Small intestine (tissue), 7 donors: ENCODE data around the gene GSE1. TPM values are rescaled to one million over a fixed set of nuclear protein-coding genes. Genes with fewer than 3 reads are reported as not detected.
A peak's percentile ranks its signal among the peaks of the same experiment; 100 is the strongest.

Experiments used
- DNase-seq, 2 donors: peaks; one replicate each; pipeline versions ENCODE4 v3.0.0 to v3.0.0-alpha.2; 2013
- FAIRE-seq: peaks from 2 replicates; lab custom pipeline; 2012; peaks lifted over from hg19 to GRCh38; lab: Jason Lieb, UNC
- H3K27ac ChIP-seq, 3 donors: one replicate each; pipeline ENCODE4 v1.5.1; 2013; ENCODE audit warnings: low read length in 2 of 3, mild to moderate bottlenecking in 2 of 3, control low read depth in 1 of 3, inconsistent platforms in 1 of 3, low read depth in 1 of 3, moderate library complexity in 1 of 3
- H3K27me3 ChIP-seq, 3 donors: one replicate each; pipeline ENCODE4 v1.6.1; 2013; ENCODE audit warnings: low read length in 3 of 3, inconsistent platforms in 1 of 3; ENCODE audit not compliant: control insufficient read depth in 3 of 3, insufficient read depth in 3 of 3
- H3K36me3 ChIP-seq, 3 donors: one replicate each; pipeline ENCODE4 v1.6.1; 2013; ENCODE audit warnings: low read length in 3 of 3, inconsistent platforms in 1 of 3, low read depth in 1 of 3, mild to moderate bottlenecking in 1 of 3, moderate library complexity in 1 of 3; ENCODE audit not compliant: control insufficient read depth in 3 of 3, insufficient read depth in 2 of 3
- H3K4me1 ChIP-seq, 3 donors: one replicate each; pipeline ENCODE4 v1.6.1; 2013; ENCODE audit warnings: low read length in 2 of 3, inconsistent platforms in 1 of 3, low read depth in 1 of 3, mild to moderate bottlenecking in 1 of 3, moderate library complexity in 1 of 3; ENCODE audit not compliant: control insufficient read depth in 3 of 3, insufficient read depth in 2 of 3
- H3K4me3 ChIP-seq, 3 donors: one replicate each; pipeline ENCODE4 v1.5.1; 2013; ENCODE audit warnings: low read length in 3 of 3, control low read depth in 1 of 3, inconsistent platforms in 1 of 3, low read depth in 1 of 3, mild to moderate bottlenecking in 1 of 3, moderate library complexity in 1 of 3
- H3K9me3 ChIP-seq, 2 donors: one replicate each; pipeline ENCODE4 v1.6.1; 2013; ENCODE audit warnings: low read depth in 1 of 2, low read length in 1 of 2; ENCODE audit not compliant: control insufficient read depth in 2 of 2, insufficient read depth in 1 of 2
- WGBS, 3 donors: extraction: QIAGEN DNeasy Blood & Tissue Kit; methylation state at CpG; one replicate each; pipeline ENCODE4 v1.1.7; 2013; 5-methylcytosine and 5-hydroxymethylcytosine counted together
- polyA plus RNA-seq, 4 donors: library from polyadenylated mRNA; stranded (reverse) in 3 of 4; unstranded in 1 of 4; fragments of 200-250 nt in 3 of 4; fragments of 120-200 nt in 1 of 4; gene quantifications; one replicate each; pipeline versions ENCODE4 v1.2.1 to v1.2.3, GENCODE V29; 2013
- donor health status: healthy with polysubstance abuse.
- donor health status: control.
- donor health status: control.
- donor health status: Bipolar disorder and iron deficiency.
- donor health status: healthy.

The GSE1 gene
- polyA plus RNA-seq, 4 donors, result 9.2 to 96.1 (median 17.7) TPM

GRCh38 chr16:85603203-85603755 is 9.8 kb upstream of the GSE1 start:
- WGBS, 3 donors, result 68 to 86% (median 84%) methylated on average over 12 of the region's 12 CpGs
- DNase-seq (no peak), FAIRE-seq (no peak)
- H3K4me3 ChIP-seq, result no peak overlapping the region
- peak overlapping the region in 1 of 3 donors; percentile 48 for H3K27ac ChIP-seq
- H3K9me3 ChIP-seq, result no peaks in the 10 kb centered on the region
- peaks cover 0 to 35% (median 2%) of the 10 kb centered on the region in 3 donors for H3K4me1 ChIP-seq
- no peaks in the 10 kb centered on the region for H3K27me3 ChIP-seq
- H3K36me3 ChIP-seq, result peaks cover 0 to 46% (median 0%) of the 10 kb centered on the region in 3 donors

- DNase-seq (no peak), FAIRE-seq (no peak)
- no peak overlapping the region for H3K4me3 ChIP-seq
- H3K4me1 ChIP-seq, result peaks cover 0 to 36% (median 2%) of the 10 kb centered on the region in 3 donors
- H3K27ac ChIP-seq, result no peak overlapping the region
- peaks cover 0 to 47% (median 0%) of the 10 kb centered on the region in 3 donors for H3K36me3 ChIP-seq
- no peaks in the 10 kb centered on the region for H3K27me3 ChIP-seq
- WGBS, 3 donors, result 90 to 95% (median 92%) methylated on average over 11 of the region's 11 CpGs
- H3K9me3 ChIP-seq, result no peaks in the 10 kb centered on the region
Observed at GRCh38 chr16:85604145-85604705, 8.9 kb upstream of the GSE1 start.

GRCh38 chr16:85605051-85605911 is 7.8 kb upstream of the GSE1 start:
- Histone ChIP-seq H3K9me3 (no peaks in the 10 kb centered on the region), H3K4me1 (peaks cover 2 to 42% (median 2%) of the 10 kb centered on the region in 3 donors), H3K27ac (no peak overlapping the region), H3K4me3 (no peak overlapping the region), H3K36me3 (peaks cover 0 to 45% (median 0%) of the 10 kb centered on the region in 3 donors), H3K27me3 (no peaks in the 10 kb centered on the region)
- FAIRE-seq (no peak), DNase-seq (no peak)
- WGBS, 3 donors, result 80 to 86% (median 81%) methylated on average over 25 to 28 of the region's 28 CpGs

GRCh38 chr16:85605912-85606841 is 6.9 kb upstream of the GSE1 start:
- DNase-seq (no peak), FAIRE-seq (no peak)
- Histone ChIP-seq H3K4me1 (peaks cover 2 to 50% (median 3%) of the 10 kb centered on the region in 3 donors), H3K27me3 (no peaks in the 10 kb centered on the region), H3K36me3 (peaks cover 0 to 42% (median 0%) of the 10 kb centered on the region in 3 donors), H3K27ac (no peak overlapping the region), H3K4me3 (no peak overlapping the region), H3K9me3 (no peaks in the 10 kb centered on the region)
- 79 to 82% (median 79%) methylated on average over 22 of the region's 22 CpGs for WGBS, 3 donors

- no peaks in the 10 kb centered on the region for H3K27me3 ChIP-seq
- DNase-seq, result peak in 1 of 2 donors; percentile 32
- H3K9me3 ChIP-seq, result no peaks in the 10 kb centered on the region
- peaks cover 0 to 42% (median 0%) of the 10 kb centered on the region in 3 donors for H3K36me3 ChIP-seq
- FAIRE-seq, result no peak
- 14 to 33% (median 30%) methylated on average over 6 to 7 of the region's 7 CpGs for WGBS, 3 donors
- no peak overlapping the region for H3K4me3 ChIP-seq
- no peak overlapping the region for H3K27ac ChIP-seq
- peaks cover 2 to 51% (median 3%) of the 10 kb centered on the region in 3 donors for H3K4me1 ChIP-seq
Observed at GRCh38 chr16:85606904-85607303, 6.2 kb upstream of the GSE1 start.

- FAIRE-seq (no peak), DNase-seq (peak; percentile 50)
- Histone ChIP-seq H3K4me3 (no peak overlapping the region), H3K9me3 (no peaks in the 10 kb centered on the region), H3K27ac (no peak overlapping the region), H3K4me1 (peaks cover 2 to 49% (median 3%) of the 10 kb centered on the region in 3 donors), H3K27me3 (no peaks in the 10 kb centered on the region), H3K36me3 (peaks cover 0 to 39% (median 0%) of the 10 kb centered on the region in 3 donors)
- WGBS, 3 donors, result 11 to 23% (median 20%) methylated on average over 21 of the region's 21 CpGs
Observed at GRCh38 chr16:85607321-85607765, 5.8 kb upstream of the GSE1 start.

GRCh38 chr16:85607796-85608514 is 5.2 kb upstream of the GSE1 start:
- no peak overlapping the region for H3K27ac ChIP-seq
- no peaks in the 10 kb centered on the region for H3K9me3 ChIP-seq
- FAIRE-seq (no peak), DNase-seq (no peak)
- no peak overlapping the region for H3K4me3 ChIP-seq
- H3K4me1 ChIP-seq, result peaks cover 2 to 53% (median 3%) of the 10 kb centered on the region in 3 donors
- 44 to 73% (median 66%) methylated on average over 14 of the region's 14 CpGs for WGBS, 3 donors
- no peaks in the 10 kb centered on the region for H3K27me3 ChIP-seq
- peaks cover 0 to 39% (median 0%) of the 10 kb centered on the region in 3 donors for H3K36me3 ChIP-seq
